ENCODE measurements around the gene HOMER2. TPM values are rescaled to one million over a fixed set of nuclear protein-coding genes. Genes with fewer than 3 reads are reported as not detected.

The HOMER2 gene
- total and polyA plus RNA-seq, 9 of the 15 experiments (the other 6 are each of a cell fraction or from before 2014, with no cell fraction given): 0.13 to 0.47 (median 0.29) TPM; not detected in 1

DNA sequence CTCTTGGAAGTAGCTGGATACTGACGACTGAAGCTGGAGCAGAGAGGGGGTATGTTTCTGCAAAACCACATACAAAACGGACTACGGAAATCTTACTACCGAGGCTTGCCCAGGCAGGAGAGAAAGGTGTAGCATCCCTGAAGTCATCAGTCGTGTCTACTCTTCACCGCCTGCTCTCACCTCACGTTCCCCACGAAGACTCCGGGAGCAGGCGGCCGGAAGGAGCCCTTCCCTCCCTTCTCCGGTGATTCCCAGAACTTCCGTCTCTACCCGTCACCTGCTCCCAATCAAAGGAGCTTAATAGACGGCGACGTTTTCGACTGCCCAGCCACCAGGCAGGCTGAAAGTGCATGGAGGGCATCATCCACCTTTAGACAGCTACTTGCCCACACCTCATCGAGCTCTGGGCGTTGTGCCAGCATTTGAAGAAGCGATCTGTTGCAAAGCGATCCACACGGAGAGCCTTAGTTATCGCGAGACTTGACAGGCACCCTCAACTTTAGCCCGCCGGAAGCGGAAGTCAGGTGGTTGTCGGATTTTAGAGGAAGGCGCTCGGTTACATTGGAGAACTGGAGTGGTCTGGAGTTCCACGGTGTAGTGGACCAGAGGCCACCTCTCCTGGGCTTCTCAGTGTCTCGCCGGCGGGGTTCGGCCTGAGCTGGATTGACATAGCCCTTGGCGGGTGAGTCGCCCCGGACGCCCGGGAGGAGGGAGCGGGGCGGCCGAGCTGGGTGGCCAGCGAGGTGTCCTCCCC, 33.3 kb upstream of the HOMER2 start, which contains the start of gene RAMAC (continued):
- TF ChIP-seq FOXM1 (IDR thresholded peaks at IDR 0.05; ENCODE audit: low read depth) (peak; percentile 67), FOXM1 (CRISPR knock-in tag; IDR thresholded peaks at IDR 0.05; ENCODE audit: low read depth) (0 out of 2 replicates have a peak, but pooled peaks have one; percentile 59), HSF4 (CRISPR knock-in tag; IDR thresholded peaks at IDR 0.05; ENCODE audit: borderline replicate concordance) (no peak), CBFB (CRISPR knock-in tag; IDR thresholded peaks at IDR 0.05) (0 out of 2 replicates have a peak, but pooled peaks have one; percentile 40), PHF20 (IDR thresholded peaks at IDR 0.05; ENCODE audit: partially characterized antibody) (peak; percentile 91), ZNF431 (CRISPR knock-in tag; IDR thresholded peaks at IDR 0.05) (no peak; the same call in 1 of the 2 replicates), KHSRP (IDR thresholded peaks at IDR 0.05) (no peak), KDM2B (CRISPR knock-in tag; IDR thresholded peaks at IDR 0.05) (no peak), HMGN3 (IDR thresholded peaks at IDR 0.05; ENCODE audit: borderline replicate concordance, extremely low read depth, insufficient read length, low read depth, low read length) (no peak), CHD2 (IDR thresholded peaks at IDR 0.05; ENCODE audit: low read depth, low read length) (peak; percentile 95), HCFC1 (IDR thresholded peaks at IDR 0.05; ENCODE audit: low read depth, low read length) (peak; percentile 41; the same call in 1 of the 2 replicates), SOX6 (IDR thresholded peaks at IDR 0.05) (peak; percentile 35; the same call in 1 of the 2 replicates), CHD1 (IDR thresholded peaks at IDR 0.05; ENCODE audit: low read length) (no peak), ADNP (tag; IDR thresholded peaks at IDR 0.05) (no peak), HDAC8 (tag; IDR thresholded peaks at IDR 0.05) (no peak), POLR2AphosphoS5 (IDR thresholded peaks at IDR 0.05; ENCODE audit: control insufficient read depth, insufficient read depth, low read depth, low read length) (peak; percentile 67; the same call in 1 of the 2 replicates), ESRRA (IDR thresholded peaks at IDR 0.05; ENCODE audit: borderline replicate concordance, low read depth) (no peak)
- TF ChIP-seq, protein P1, sequence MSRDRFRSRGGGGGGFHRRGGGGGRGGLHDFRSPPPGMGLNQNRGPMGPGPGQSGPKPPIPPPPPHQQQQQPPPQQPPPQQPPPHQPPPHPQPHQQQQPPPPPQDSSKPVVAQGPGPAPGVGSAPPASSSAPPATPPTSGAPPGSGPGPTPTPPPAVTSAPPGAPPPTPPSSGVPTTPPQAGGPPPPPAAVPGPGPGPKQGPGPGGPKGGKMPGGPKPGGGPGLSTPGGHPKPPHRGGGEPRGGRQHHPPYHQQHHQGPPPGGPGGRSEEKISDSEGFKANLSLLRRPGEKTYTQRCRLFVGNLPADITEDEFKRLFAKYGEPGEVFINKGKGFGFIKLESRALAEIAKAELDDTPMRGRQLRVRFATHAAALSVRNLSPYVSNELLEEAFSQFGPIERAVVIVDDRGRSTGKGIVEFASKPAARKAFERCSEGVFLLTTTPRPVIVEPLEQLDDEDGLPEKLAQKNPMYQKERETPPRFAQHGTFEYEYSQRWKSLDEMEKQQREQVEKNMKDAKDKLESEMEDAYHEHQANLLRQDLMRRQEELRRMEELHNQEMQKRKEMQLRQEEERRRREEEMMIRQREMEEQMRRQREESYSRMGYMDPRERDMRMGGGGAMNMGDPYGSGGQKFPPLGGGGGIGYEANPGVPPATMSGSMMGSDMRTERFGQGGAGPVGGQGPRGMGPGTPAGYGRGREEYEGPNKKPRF (IDR thresholded peaks at IDR 0.05; ENCODE audit: low read depth, low read length): no peak
- TF ChIP-seq, protein P2, sequence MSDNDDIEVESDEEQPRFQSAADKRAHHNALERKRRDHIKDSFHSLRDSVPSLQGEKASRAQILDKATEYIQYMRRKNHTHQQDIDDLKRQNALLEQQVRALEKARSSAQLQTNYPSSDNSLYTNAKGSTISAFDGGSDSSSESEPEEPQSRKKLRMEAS (CRISPR knock-in tag; IDR thresholded peaks at IDR 0.05): peak; percentile 64; the same call in 1 of the 2 replicates
- TF ChIP-seq, protein P3, sequence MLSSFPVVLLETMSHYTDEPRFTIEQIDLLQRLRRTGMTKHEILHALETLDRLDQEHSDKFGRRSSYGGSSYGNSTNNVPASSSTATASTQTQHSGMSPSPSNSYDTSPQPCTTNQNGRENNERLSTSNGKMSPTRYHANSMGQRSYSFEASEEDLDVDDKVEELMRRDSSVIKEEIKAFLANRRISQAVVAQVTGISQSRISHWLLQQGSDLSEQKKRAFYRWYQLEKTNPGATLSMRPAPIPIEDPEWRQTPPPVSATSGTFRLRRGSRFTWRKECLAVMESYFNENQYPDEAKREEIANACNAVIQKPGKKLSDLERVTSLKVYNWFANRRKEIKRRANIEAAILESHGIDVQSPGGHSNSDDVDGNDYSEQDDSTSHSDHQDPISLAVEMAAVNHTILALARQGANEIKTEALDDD (IDR thresholded peaks at IDR 0.05): peak; percentile 35; the same call in 1 of the 2 replicates
- TF ChIP-seq, protein P4, sequence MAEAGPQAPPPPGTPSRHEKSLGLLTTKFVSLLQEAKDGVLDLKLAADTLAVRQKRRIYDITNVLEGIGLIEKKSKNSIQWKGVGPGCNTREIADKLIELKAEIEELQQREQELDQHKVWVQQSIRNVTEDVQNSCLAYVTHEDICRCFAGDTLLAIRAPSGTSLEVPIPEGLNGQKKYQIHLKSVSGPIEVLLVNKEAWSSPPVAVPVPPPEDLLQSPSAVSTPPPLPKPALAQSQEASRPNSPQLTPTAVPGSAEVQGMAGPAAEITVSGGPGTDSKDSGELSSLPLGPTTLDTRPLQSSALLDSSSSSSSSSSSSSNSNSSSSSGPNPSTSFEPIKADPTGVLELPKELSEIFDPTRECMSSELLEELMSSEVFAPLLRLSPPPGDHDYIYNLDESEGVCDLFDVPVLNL (CRISPR knock-in tag; IDR thresholded peaks at IDR 0.05; ENCODE audit: low read depth): no peak
- TF ChIP-seq, protein P5, sequence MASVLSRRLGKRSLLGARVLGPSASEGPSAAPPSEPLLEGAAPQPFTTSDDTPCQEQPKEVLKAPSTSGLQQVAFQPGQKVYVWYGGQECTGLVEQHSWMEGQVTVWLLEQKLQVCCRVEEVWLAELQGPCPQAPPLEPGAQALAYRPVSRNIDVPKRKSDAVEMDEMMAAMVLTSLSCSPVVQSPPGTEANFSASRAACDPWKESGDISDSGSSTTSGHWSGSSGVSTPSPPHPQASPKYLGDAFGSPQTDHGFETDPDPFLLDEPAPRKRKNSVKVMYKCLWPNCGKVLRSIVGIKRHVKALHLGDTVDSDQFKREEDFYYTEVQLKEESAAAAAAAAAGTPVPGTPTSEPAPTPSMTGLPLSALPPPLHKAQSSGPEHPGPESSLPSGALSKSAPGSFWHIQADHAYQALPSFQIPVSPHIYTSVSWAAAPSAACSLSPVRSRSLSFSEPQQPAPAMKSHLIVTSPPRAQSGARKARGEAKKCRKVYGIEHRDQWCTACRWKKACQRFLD (CRISPR knock-in tag; IDR thresholded peaks at IDR 0.05): 0 out of 2 replicates have a peak, but pooled peaks have one; percentile 64

All from K562 (cell line).